H1 (cell line): ENCODE data around the gene NSFL1C. TPM values are rescaled to one million over a fixed set of nuclear protein-coding genes. Genes with fewer than 3 reads are reported as not detected.

Source experiments
- CTCF ChIA-PET: fragments of 300-600 bp; sonication (Branson Sonifier 250); formaldehyde crosslinking; loops from one replicate; lab custom pipeline; 2021; ENCODE audit not compliant: partially characterized antibody; lab: Charles Lee
- POLR2A ChIA-PET: fragments of 300-600 bp; sonication (Branson Sonifier 250); formaldehyde crosslinking; loops from one replicate; lab custom pipeline; 2021; ENCODE audit warnings: inconsistent platforms; ENCODE audit not compliant: partially characterized antibody; lab: Charles Lee
- DNase-seq, 2 experiments: peaks; one replicate each; pipeline versions ENCODE4 v3.0.0 to v3.0.0-alpha.2; 2010 to 2022; ENCODE audit warnings: low spot score in 2 of 2, low read depth in 1 of 2, mixed read lengths in 1 of 2
- FAIRE-seq: peaks from 2 replicates; lab custom pipeline; 2011; peaks lifted over from hg19 to GRCh38; lab: Jason Lieb, UNC
- H2AFZ ChIP-seq: 2 replicates; pipeline ENCODE4 v1.8.1; 2012; ENCODE audit warnings: low read length, inconsistent platforms
- H2AK5ac ChIP-seq: 2 replicates; pipeline ENCODE4 v1.6.1; 2013; ENCODE audit warnings: low read depth, low read length
- H2BK120ac ChIP-seq: replicated peaks from 2 replicates; pipeline ENCODE3; 2013; ENCODE audit warnings: low read depth, low read length, inconsistent platforms
- H2BK12ac ChIP-seq: 2 replicates; pipeline ENCODE4 v1.6.1; 2013; ENCODE audit warnings: low read depth, low read length
- H2BK15ac ChIP-seq: 2 replicates; pipeline ENCODE4 v1.6.1; 2013; ENCODE audit warnings: low read length
- H2BK20ac ChIP-seq: 2 replicates; pipeline ENCODE4 v1.6.1; 2013; ENCODE audit warnings: low read length
- H2BK5ac ChIP-seq: 2 replicates; pipeline ENCODE4 v1.6.1; 2013; ENCODE audit warnings: low read depth, low read length
- H3K14ac ChIP-seq: 2 replicates; pipeline ENCODE4 v1.6.1; 2013; ENCODE audit warnings: inconsistent platforms; ENCODE audit not compliant: insufficient read length
- H3K18ac ChIP-seq: 2 replicates; pipeline ENCODE4 v1.6.1; 2013; ENCODE audit warnings: low read length; ENCODE audit errors: extremely low read depth
- H3K23ac ChIP-seq: 2 replicates; pipeline ENCODE4 v1.6.1; 2013; ENCODE audit warnings: inconsistent platforms; ENCODE audit not compliant: insufficient read length
- H3K23me2 ChIP-seq: 2 replicates; pipeline ENCODE4 v1.6.1; 2013; ENCODE audit warnings: low read depth, low read length
- H3K27ac ChIP-seq: 2 replicates; pipeline ENCODE4 v1.6.1; 2011; ENCODE audit warnings: low read depth, low read length, inconsistent platforms
- H3K27me3 ChIP-seq, 4 experiments: replicated peaks in 1 of 4; 1 replicate in 1 of 4; 2 replicates in 3 of 4; pipeline versions ENCODE4 v1.6.1 to v1.8.1; 2011 to 2013; ENCODE audit warnings: low read length in 3 of 4, mild to moderate bottlenecking in 3 of 4, inconsistent platforms in 2 of 4, mixed read lengths in 2 of 4, moderate library complexity in 1 of 4; ENCODE audit not compliant: control insufficient read depth in 3 of 4, insufficient read depth in 3 of 4; ENCODE audit errors: extremely low read depth in 1 of 4
- H3K36me3 ChIP-seq, 4 experiments: 2 replicates each; pipeline versions ENCODE4 v1.6.1 to v1.8.1; 2011 to 2013; ENCODE audit warnings: mild to moderate bottlenecking in 4 of 4, low read length in 3 of 4, moderate library complexity in 2 of 4, control low read depth in 1 of 4, inconsistent platforms in 1 of 4; ENCODE audit not compliant: insufficient read depth in 4 of 4, control insufficient read depth in 2 of 4
- H3K4ac ChIP-seq: replicated peaks from 2 replicates; pipeline ENCODE3; 2013; ENCODE audit warnings: low read length, low read depth, mixed read lengths, inconsistent platforms; ENCODE audit not compliant: insufficient read length
- H3K4me1 ChIP-seq, 4 experiments: replicated peaks in 1 of 4; 1 replicate in 1 of 4; 2 replicates in 3 of 4; pipeline versions ENCODE4 v1.6.1 to v1.8.1; 2011 to 2013; ENCODE audit warnings: low read length in 3 of 4, inconsistent platforms in 2 of 4, mixed read lengths in 1 of 4; ENCODE audit not compliant: insufficient read depth in 4 of 4, control insufficient read depth in 3 of 4
- H3K4me2 ChIP-seq, 2 experiments: 2 replicates each; pipeline versions ENCODE4 v1.6.1 to v1.8.1; 2011 to 2013; ENCODE audit warnings: low read depth in 2 of 2, low read length in 2 of 2, control low read depth in 1 of 2, inconsistent platforms in 1 of 2, mild to moderate bottlenecking in 1 of 2; ENCODE audit not compliant: insufficient read depth in 1 of 2
- H3K4me3 ChIP-seq, 4 experiments: fragments of 200-600, 300-600 bp in 1 of 4; sonication (generic), shearing (Covaris generic), sonication (Bioruptor Twin) in 1 of 4; 2 replicates each; pipeline versions ENCODE4 v1.5.1 to v1.8.1; 2011 to 2016; ENCODE audit warnings: low read length in 4 of 4, low read depth in 3 of 4, control low read depth in 2 of 4, inconsistent platforms in 2 of 4, mild to moderate bottlenecking in 2 of 4, mixed read lengths in 1 of 4, moderate library complexity in 1 of 4; ENCODE audit not compliant: insufficient read depth in 2 of 4; ENCODE audit errors: extremely low read depth in 1 of 4
- H3K56ac ChIP-seq: replicated peaks from 2 replicates; pipeline ENCODE3; 2013; ENCODE audit warnings: low read depth, mild to moderate bottlenecking, mixed read lengths, low read length, inconsistent platforms; ENCODE audit not compliant: insufficient read length
- H3K79me1 ChIP-seq: 2 replicates; pipeline ENCODE4 v1.6.1; 2013; ENCODE audit warnings: low read depth, low read length, control low read depth
- H3K79me2 ChIP-seq, 2 experiments: 2 replicates each; pipeline versions ENCODE4 v1.6.1 to v1.8.1; 2012 to 2013; ENCODE audit warnings: low read length in 2 of 2, mild to moderate bottlenecking in 2 of 2, inconsistent platforms in 1 of 2; ENCODE audit not compliant: insufficient read depth in 2 of 2, control insufficient read depth in 1 of 2
- H3K9ac ChIP-seq, 4 experiments: replicated peaks in 1 of 4; 1 replicate in 1 of 4; 2 replicates in 3 of 4; pipeline versions ENCODE4 v1.6.1 to v1.8.1; 2011 to 2013; ENCODE audit warnings: low read depth in 3 of 4, low read length in 3 of 4, control low read depth in 2 of 4, mild to moderate bottlenecking in 2 of 4, moderate library complexity in 2 of 4, inconsistent platforms in 1 of 4; ENCODE audit errors: extremely low read depth in 1 of 4
- H3K9me3 ChIP-seq, 2 experiments: 2 replicates each; pipeline versions ENCODE4 v1.6.1 to v1.8.1; 2012 to 2013; ENCODE audit warnings: mild to moderate bottlenecking in 2 of 2, moderate library complexity in 2 of 2, control low read depth in 1 of 2, inconsistent platforms in 1 of 2, low read depth in 1 of 2, low read length in 1 of 2, mixed read lengths in 1 of 2; ENCODE audit not compliant: insufficient read depth in 2 of 2
- H4K20me1 ChIP-seq, 2 experiments: replicated peaks in 1 of 2; 2 replicates each; pipeline versions ENCODE3 to v1.8.1; 2011 to 2013; ENCODE audit warnings: inconsistent platforms in 2 of 2, low read length in 2 of 2, mild to moderate bottlenecking in 1 of 2; ENCODE audit not compliant: insufficient read depth in 2 of 2, control insufficient read depth in 1 of 2
- H4K5ac ChIP-seq: 2 replicates; pipeline ENCODE4 v1.6.1; 2013; ENCODE audit warnings: low read length, low read depth, mixed read lengths, inconsistent platforms; ENCODE audit not compliant: insufficient read length
- H4K8ac ChIP-seq: 2 replicates; pipeline ENCODE4 v1.8.0; 2013; ENCODE audit warnings: mild to moderate bottlenecking, moderate library complexity, low read length, inconsistent platforms; ENCODE audit not compliant: insufficient read depth; ENCODE audit errors: extremely low read depth
- H4K91ac ChIP-seq: replicated peaks from 2 replicates; pipeline ENCODE3; 2013; ENCODE audit warnings: low read length, mixed read lengths, inconsistent platforms; ENCODE audit not compliant: insufficient read length
- CBX8 ChIP-seq: fragments of 300-800, 300-1000 bp; sonication (generic); IDR thresholded peaks from 2 replicates; pipeline ENCODE4 v1.7.1; 2016; ENCODE audit warnings: low read depth, low read length, borderline replicate concordance
- CHD1 ChIP-seq: IDR thresholded peaks from 2 replicates; pipeline ENCODE4 v1.6.1; 2012; ENCODE audit warnings: low read depth, low read length, improper control_type of control experiment
- CTBP2 ChIP-seq: IDR thresholded peaks from 2 replicates; pipeline ENCODE4 v1.7.0; 2011; ENCODE audit warnings: borderline replicate concordance, mild to moderate bottlenecking, moderate library complexity, mixed read lengths, low read length; ENCODE audit not compliant: insufficient read depth, insufficient read length
- CTCF ChIP-seq, 3 experiments: IDR thresholded peaks; 1 replicate in 2 of 3; 2 replicates in 1 of 3; pipeline versions ENCODE4 v1.5.1 to v1.6.1; 2011; ENCODE audit warnings: low read length in 3 of 3, mild to moderate bottlenecking in 3 of 3, inconsistent platforms in 2 of 3, low read depth in 1 of 3, moderate library complexity in 1 of 3; ENCODE audit not compliant: insufficient read depth in 1 of 3; ENCODE audit errors: control extremely low read depth in 1 of 3
- EGR1 ChIP-seq: IDR thresholded peaks from 2 replicates; pipeline ENCODE4 v1.6.1; 2011; ENCODE audit warnings: low read depth, low read length, borderline replicate concordance
- HDAC6 ChIP-seq: IDR thresholded peaks from one replicate; pipeline ENCODE4 v1.7.1; 2012; ENCODE audit warnings: low read depth, mild to moderate bottlenecking, inconsistent platforms, low read length, moderate library complexity
- JUND ChIP-seq: IDR thresholded peaks from 2 replicates; pipeline ENCODE4 v1.6.1; 2011; ENCODE audit warnings: mild to moderate bottlenecking, improper control_type of control experiment, low read length
- SUZ12 ChIP-seq: fragments of 200-600 bp; sonication (generic); IDR thresholded peaks from 2 replicates; pipeline ENCODE4 v1.6.1; 2012; ENCODE audit warnings: mild to moderate bottlenecking, inconsistent platforms, low read length, moderate library complexity, mixed read lengths
- WGBS, 2 experiments: shearing (Covaris generic) in 1 of 2; methylation state at CpG; one replicate each; pipeline versions ENCODE4 v1.1.6 to v1.1.7; 2013 to 2015; ENCODE audit warnings: low lambda C conversion rate in 2 of 2, mixed read lengths in 2 of 2, inconsistent platforms in 1 of 2, low coverage in 1 of 2, missing lambda C conversion rate in 1 of 2; ENCODE audit not compliant: insufficient replicate concordance in 2 of 2, insufficient coverage in 1 of 2, insufficient read length in 1 of 2; ENCODE audit errors: extremely low coverage in 1 of 2, missing lambda C conversion rate in 1 of 2; 5-methylcytosine and 5-hydroxymethylcytosine counted together
- polyA plus RNA-seq, 7 experiments: library from polyadenylated mRNA; depleted of rRNA in 3 of 7; stranded (reverse) in 5 of 7; unstranded in 2 of 7; fragments of >200 nt in 5 of 7; fragments of 200-250 nt in 2 of 7; gene quantifications; 1 replicate in 5 of 7; 2 replicates in 1 of 7; 4 replicates in 1 of 7; pipeline versions ENCODE4 v1.2.1 to v1.2.3, GENCODE V29; 2011 to 2013; ENCODE audit warnings: missing spikeins in 2 of 7, mixed read lengths in 2 of 7
- total RNA-seq: library from RNA; stranded (reverse); fragmentation: NEBNext Ultra II Directional; extraction: Animal tissue kit (Norgen Biotek cat#: 25700); gene quantifications from 2 replicates; pipeline ENCODE4 v1.2.1, GENCODE V29; 2021

The NSFL1C gene
- total and polyA plus RNA-seq, 2 of the 8 experiments (the other 6 are each of a cell fraction or from before 2014, with no cell fraction given): 21.6 to 98.0 TPM

GRCh38 chr20:1392693-1393506 is 73.7 kb downstream of the NSFL1C start, which contains the start of gene FKBP1A:
TSS of gene FKBP1A (minus strand) at chr20:1393054. CDS start at chr20:1392998, 56 bp downstream.
- Histone ChIP-seq H2AFZ (peak within 1 kb of the TSS; percentile 85; the same call in 1 of the 2 replicates), H3K18ac (peak within 1 kb of the TSS; percentile 38; the same call in 1 of the 2 replicates), H2BK20ac (no peak within 1 kb of the TSS), H3K79me2 (peaks cover 25 to 46% of the 10 kb centered on the region in 2 experiments), H3K4me1 (peaks cover 10 to 31% (median 11%) of the 10 kb centered on the region in 4 experiments; a peak in 6 of 7 replicates), H3K27me3 (peaks cover 0 to 19% (median 8%) of the 10 kb centered on the region in 4 experiments; a peak in 5 of 7 replicates), H3K9me3 (no peaks in the 10 kb centered on the region), H4K8ac (peak within 1 kb of the TSS; percentile 84), H3K14ac (no peak within 1 kb of the TSS), H2BK15ac (no peak within 1 kb of the TSS), H3K23ac (no peak within 1 kb of the TSS), H2BK5ac (no peak within 1 kb of the TSS), H4K5ac (no peak within 1 kb of the TSS), H3K4me3 (peak within 1 kb of the TSS; percentile 53 to 86 (median 79)), H3K79me1 (peaks cover 25% of the 10 kb centered on the region), H3K27ac (no peak within 1 kb of the TSS; the same call in 1 of the 2 replicates), H2BK12ac (no peak within 1 kb of the TSS), H3K9ac (peak within 1 kb of the TSS; percentile 48 to 71 (median 56); a peak in 6 of 7 replicates), H3K36me3 (no peaks in the 10 kb centered on the region), H2BK120ac (no peak within 1 kb of the TSS), H2AK5ac (no peak within 1 kb of the TSS), H4K20me1 (peaks cover 12 to 23% of the 10 kb centered on the region in 2 experiments), H3K56ac (peak within 1 kb of the TSS; percentile 65), H3K23me2 (peaks cover 8% of the 10 kb centered on the region), H3K4ac (no peak within 1 kb of the TSS), H3K4me2 (peak within 1 kb of the TSS; percentile 92 to 96), H4K91ac (peak within 1 kb of the TSS; percentile 62)
- DNase-seq (peak in 1 of 2 experiments; percentile 85), FAIRE-seq (no peak)
- 3% methylated on average over 32 of the region's 79 CpGs; no CpG with 5 or more reads in 1 of the 2 experiments for WGBS, 2 experiments
- ChIA-PET CTCF (interaction anchor here (0.6 to 1.8 kb wide), 9 partner anchors 16 to 126 kb away, joined by 3 to 6 read pairs (median 3); partner anchors contain the start of gene NSFL1C), POLR2A (interaction anchor here (1.0 to 2.2 kb wide), 7 partner anchors 8 to 74 kb away, joined by 3 to 9 read pairs (median 4); partner anchors contain the start of gene NSFL1C)
- TF ChIP-seq CTCF (IDR thresholded peaks at IDR 0.05; ENCODE audit: control extremely low read depth in 1 of 3, insufficient read depth in 1 of 3, low read depth in 1 of 3, low read length in 3 of 3) (no peak), SUZ12 (no peak; the same call in 1 of the 2 replicates), JUND (no peak), EGR1 (peak; percentile 93), CHD1 (no peak), CBX8 (no peak), HDAC6 (no peak), CTBP2 (no peak)
